SU-DHL-6 (cell line): Measurements from ENCODE around the gene KLHL2.

Experiments used
- CTCF ChIP-seq: fragments of 200-600 bp; sonication (generic); IDR thresholded peaks from one replicate; pipeline ENCODE4 v1.5.1; 2017; ENCODE audit warnings: antibody characterized with exemption, mild to moderate bottlenecking, low read length, moderate library complexity; ENCODE audit not compliant: insufficient read depth, poor library complexity, severe bottlenecking
- EZH2phosphoT487 ChIP-seq: fragments of 200-600 bp; sonication (generic), shearing (Covaris generic); conservative IDR thresholded peaks from 2 replicates; pipeline ENCODE4 v1.6.1; 2018; ENCODE audit warnings: mild to moderate bottlenecking, antibody characterized with exemption, low read length, moderate library complexity, mixed read lengths

- TF ChIP-seq CTCF (no peak), EZH2phosphoT487 (no peak)
These were observed 152.1 kb downstream of the KLHL2 start for GRCh38 chr4:165359506-165359905.
